Globus pallidus (tissue), 1 donor: Measurements from ENCODE around the gene GTF2E1.
"Not testable (repeated sequence)": the region's sequence is repeated elsewhere in the genome, so short reads cannot be mapped to it uniquely, and the experiment has no call there.

Experiments used
- DNase-seq: peaks from one replicate; pipeline ENCODE4 v3.0.0-alpha.2; 2015; ENCODE audit warnings: low spot score

GTF2E1 gene

GRCh38 chr3:120742198-120742848, at the start of gene GTF2E1, which contains the start of gene RABL3:
Gene GTF2E1 (plus strand): TSS chr3:120742744. CDS start chr3:120750553, 7,809 bp downstream.
Gene RABL3 (minus strand): TSS chr3:120742516. CDS start chr3:120742507, 9 bp downstream.
- peak; percentile 100 for DNase-seq

- peak; percentile 44 for DNase-seq
These were observed 48.9 kb upstream of the GTF2E1 start for GRCh38 chr3:120693439-120694171.

DNA sequence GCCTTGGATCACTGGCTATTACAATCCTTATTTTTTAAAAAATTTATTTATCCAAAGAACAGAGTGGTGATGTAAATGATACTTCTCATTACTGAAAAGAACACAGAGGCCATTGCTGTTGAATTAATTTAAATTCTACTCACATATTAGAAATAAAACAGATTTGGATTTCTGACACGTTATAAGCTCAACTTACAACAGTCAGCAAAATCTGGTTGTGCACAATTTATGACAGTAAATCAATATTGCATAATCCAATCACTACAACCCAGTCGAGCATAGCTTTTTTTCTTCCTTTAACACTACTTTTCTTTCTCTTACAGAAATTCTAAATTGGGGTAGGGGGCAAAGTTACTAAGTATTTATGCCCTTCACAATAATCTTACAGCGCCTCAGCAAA, 43.2 kb upstream of the GTF2E1 start:
- no peak for DNase-seq

DNA sequence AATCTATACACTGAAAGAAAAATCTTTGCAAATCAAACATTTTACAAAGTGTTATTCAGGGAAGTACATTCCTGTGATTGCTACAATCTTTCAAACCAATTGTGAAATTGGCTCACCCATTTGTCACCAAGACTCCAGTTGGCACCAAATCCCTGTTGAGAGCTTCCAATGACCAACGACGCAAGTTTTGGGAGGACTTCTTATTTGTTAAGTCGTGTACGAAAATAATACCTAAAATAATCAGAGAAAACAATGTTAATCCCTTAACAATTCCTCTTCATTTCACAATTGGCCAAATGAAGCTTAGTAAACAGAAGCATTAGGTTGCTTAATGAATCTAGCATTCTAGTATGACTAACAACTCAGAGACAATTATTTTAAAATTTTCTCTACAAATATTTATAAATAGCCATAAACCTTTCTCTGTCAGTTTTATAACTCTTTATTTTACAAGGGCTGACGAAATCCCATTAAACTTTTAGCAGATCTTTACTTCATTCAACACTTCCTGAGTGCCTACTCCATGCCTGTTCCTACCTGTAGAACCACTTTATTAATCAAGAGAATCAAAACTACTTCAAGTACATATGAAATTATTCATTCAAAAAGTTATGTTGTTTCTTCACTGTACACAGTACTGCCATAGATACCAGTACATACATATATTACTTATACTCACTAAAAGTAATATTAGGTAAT, 36.5 kb upstream of the GTF2E1 start:
- no peak for DNase-seq

- no peak for DNase-seq
These were observed 35.6 kb upstream of the GTF2E1 start for GRCh38 chr3:120706950-120707349.

DNA sequence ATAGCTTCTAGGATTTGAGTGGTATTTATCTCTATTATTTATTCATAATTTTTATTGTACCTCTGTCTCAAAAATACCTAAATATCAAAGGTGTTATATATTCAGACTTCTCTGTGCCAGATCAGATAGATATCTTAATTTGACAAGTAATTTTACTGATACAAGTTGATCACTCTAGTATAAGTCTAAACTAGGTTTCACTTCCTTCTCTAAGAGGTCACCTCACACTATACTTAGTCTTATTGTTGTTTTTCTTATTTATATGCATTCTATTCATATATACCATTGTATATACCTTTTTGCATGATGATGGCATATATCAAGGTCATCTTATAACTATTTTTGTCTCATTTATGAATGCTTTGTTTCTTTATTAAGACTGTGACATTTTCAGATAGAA, 34.1 kb upstream of the GTF2E1 start:
- no peak for DNase-seq

DNA sequence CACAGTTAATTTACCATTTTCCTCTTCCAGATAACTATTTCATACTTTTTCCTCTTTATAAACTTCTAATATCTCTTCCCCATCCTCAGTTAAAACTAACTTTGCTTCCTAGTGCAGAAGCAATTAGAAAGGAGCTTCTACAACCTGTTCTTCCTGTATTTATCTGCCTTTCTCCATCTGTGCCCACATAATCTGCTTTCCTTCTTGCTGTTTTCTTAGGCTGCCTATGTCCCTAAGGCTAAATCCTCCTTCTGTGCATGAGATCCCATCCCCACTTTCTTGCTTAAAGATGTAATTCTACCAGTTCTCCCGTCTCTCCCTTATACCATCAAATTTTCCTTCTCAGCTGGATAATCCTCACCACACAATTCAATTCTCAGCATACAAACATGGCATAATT, 32.2 kb upstream of the GTF2E1 start:
- DNase-seq = no peak

DNA sequence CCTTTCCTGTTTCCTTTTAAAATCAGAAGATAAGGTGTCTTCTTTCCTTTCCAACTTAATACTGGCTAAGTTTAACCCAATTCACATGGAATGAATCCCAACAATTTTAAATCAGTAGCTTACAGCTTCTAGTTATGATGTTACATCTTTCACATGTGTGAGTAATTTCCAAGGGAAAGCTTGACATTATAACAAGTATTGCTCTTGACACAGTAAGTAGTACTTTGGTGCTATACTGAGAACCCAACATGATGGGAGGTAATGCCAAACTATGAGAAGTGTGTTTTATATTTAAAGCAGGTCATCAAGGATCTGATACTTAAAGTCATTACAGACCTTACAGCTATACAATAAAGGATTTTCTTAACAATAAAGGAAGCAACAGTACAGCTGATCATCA, 29.3 kb upstream of the GTF2E1 start:
- DNase-seq = no peak

DNA sequence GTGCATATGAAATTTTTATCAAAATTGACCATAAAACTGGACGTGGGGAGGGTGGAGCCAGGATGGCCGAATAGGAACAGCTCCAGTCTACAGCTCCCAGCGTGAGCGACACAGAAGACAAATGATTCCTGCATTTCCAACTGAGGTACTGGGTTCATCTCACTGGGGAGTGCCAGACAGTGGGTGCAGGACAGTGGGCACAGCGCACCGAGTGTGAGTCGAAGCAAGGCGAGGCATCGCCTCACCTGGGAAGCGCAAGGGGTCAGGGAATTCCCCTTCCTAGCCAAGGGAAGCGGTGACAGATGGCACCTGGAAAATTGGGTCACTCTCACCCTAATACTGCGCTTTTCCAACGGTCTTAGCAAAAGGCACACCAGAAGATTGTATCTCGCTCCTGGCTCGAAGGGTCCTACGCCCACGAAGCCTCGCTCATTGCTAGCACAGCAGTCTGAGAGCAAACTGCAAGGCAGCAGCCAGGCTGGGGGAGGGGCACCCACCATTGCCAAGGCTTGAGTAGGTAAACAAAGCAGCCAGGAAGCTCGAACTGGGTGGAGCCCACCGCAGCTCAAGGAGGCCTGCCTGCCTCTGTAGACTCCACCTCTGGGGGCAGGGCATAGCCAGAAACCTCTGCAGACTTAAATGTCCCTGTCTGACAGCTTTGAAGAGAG, 23.2 kb upstream of the GTF2E1 start:
- not testable (repeated sequence) for DNase-seq

GRCh38 chr3:120726791-120727190, 15.8 kb upstream of the GTF2E1 start:
- DNase-seq = no peak

- DNase-seq = no peak
These were observed 11.7 kb upstream of the GTF2E1 start for GRCh38 chr3:120730576-120731542.

DNA sequence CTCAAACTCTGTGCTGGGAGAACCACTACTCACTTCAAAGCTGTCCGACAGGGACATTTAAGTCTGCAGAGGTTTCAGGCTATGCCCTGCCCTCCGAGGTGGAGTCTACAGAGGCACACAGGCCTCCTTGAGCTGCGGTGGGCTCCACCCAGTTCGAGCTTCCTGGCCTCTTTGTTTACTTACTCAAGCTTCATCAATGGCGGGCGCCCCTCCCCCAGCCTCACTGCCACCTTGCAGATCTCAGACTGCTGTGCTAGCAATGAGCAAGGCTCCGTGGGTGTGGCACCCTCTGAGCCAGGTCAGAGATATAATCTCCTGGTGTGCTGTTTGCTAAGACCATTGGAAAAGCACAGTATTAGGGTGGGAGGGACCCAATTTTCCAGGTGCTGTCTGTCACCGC, 4.5 kb upstream of the GTF2E1 start:
- not testable (repeated sequence) for DNase-seq

DNA sequence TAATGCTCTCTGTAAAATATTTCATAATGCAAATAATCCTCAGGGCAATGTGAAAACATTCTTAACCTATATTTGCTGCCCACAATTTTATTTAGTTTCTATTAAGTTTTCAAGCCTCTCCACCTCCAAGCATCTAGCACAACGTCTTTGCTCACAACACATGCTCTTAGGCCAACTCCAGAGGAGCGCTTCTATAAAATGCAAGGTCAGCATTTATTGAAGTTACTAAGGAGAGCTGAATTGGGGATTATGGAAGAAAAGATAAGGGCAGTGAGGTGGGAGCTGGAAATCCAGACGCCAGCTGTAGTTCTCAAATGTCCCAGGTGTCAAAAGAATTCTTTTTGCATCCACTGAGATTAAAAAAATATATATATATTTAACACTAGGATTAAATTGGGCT, 1.2 kb upstream of the GTF2E1 start:
- DNase-seq = no peak

DNA sequence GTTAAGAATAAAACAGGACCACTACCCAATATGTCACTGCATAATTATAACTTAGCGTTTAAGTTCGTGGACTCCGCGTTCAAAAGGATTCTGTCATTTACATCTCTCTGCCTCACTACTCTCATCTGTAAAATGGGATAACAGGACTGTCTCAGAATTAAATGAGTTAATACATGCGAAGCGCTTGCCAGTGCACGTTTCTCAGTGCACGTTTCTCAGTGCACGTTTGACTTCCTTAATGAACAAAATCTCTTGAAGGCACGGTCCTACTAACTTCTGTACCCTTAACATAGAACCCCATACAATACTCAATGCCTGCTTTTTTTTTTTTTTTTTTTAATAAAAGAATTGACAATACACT, 727 bp upstream of the GTF2E1 start:
- DNase-seq = no peak

DNA sequence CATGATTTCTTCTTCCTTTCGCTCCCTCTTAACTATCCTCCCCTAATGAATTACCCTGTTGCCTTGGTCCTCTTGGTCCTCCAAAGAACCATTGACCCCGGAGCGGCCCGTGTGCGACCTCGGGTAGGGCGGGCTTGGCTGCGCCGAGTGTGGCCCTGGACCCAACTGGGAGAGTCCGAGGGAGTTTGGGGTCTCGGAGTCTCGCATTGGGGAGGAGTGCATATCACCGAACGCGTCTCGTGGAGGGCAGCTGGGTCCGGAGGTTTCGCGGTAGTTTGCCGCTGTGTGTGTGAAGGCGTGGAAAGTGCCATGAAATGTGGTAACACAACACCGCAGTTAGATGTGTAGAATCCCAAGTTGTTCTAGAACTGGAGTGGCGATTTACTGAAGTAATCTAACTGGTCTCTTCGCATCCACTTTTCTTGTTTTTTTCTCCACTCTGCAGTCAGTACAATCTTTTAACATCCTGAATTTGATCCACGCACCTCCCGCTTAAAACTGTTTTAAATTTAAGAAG, 363 bp downstream of the GTF2E1 start:
- DNase-seq = no peak

GRCh38 chr3:120743556-120744195, 1.1 kb downstream of the GTF2E1 start:
- DNase-seq = no peak

DNA sequence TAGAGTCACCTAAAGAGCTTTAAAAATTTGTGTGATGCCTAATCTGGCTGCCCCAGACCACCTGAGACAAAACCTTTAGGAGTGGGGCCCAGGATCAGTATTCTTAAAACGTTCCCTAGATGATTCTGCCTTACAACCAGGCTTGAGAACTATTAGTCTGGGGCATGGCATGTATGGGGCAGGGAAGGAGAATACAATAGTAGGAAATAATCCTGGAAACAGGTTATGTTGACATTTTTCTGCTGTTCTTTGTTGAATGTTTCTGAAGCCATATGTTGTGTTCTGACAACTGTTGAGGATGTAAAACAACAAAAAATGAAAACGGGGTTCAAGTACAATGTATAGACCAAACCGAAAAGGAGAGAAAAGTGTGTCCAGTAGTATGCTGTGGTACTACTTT, 2.9 kb downstream of the GTF2E1 start:
- no peak for DNase-seq

- no peak for DNase-seq
These were observed 7.3 kb downstream of the GTF2E1 start for GRCh38 chr3:120749843-120750242.

DNA sequence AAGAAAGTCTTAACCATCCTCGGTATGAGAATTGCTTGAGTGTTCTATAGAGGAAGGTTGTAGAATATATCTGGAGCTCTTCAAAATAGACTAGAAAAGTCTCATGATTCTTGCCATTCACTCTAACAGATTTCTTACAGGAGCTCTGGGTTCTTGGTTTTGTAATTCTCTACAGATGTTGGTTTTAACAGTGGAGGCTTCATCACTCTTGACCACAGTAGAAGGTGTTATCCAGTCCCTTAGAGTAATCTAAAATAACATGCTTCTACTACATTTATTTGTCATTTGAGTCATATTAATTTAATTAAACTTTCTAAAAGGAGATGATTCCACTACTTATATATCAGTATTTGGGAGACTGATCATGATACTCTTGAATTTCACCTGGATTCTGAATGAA, 9.7 kb downstream of the GTF2E1 start:
- DNase-seq = no peak

DNA sequence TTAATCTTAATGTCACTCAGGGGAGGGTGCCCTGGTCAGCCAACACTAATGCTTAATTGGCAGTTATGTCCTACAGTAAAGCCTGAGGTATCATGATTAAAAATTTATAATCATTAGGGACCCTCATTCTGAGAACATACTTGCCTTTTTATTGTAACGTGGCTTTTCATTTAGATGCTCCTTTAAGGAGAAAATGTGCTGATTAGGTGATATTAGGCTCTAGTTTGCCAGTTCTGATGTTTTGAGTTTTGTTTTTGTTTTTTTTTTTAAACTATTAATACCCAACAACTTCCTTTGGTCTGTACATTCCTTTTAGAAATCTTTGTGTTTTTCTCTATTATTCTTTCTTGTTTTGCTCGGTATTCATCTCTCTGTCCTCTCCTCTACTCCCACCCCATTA, 10.3 kb downstream of the GTF2E1 start:
- no peak for DNase-seq

- DNase-seq = no peak
These were observed 11.3 kb downstream of the GTF2E1 start for GRCh38 chr3:120753810-120754209.
